WTC11 (cell line): ENCODE results near the gene TEX261.

Experiments
- FOXJ3 ChIP-seq: sonication (generic); formaldehyde crosslinking; IDR thresholded peaks from 2 replicates; pipeline ENCODE4 v1.9.0; 2021; ENCODE audit warnings: missing genetic modification reagents, mild to moderate bottlenecking, borderline replicate concordance
- NFYB ChIP-seq: sonication (generic); formaldehyde crosslinking; conservative IDR thresholded peaks from 2 replicates; pipeline ENCODE4 v1.8.0; 2022; ENCODE audit warnings: low read depth, missing genetic modification reagents
- NR2C2 ChIP-seq: sonication (generic); formaldehyde crosslinking; IDR thresholded peaks from 2 replicates; pipeline ENCODE4 v1.8.0; 2022; ENCODE audit warnings: mild to moderate bottlenecking, missing genetic modification reagents
- ZNF121 ChIP-seq: sonication (generic); formaldehyde crosslinking; IDR thresholded peaks from 2 replicates; pipeline ENCODE4 v1.8.0; 2023; ENCODE audit warnings: missing genetic modification reagents
- TF ChIP-seq, protein P1 (sequence below): sonication (generic); formaldehyde crosslinking; IDR thresholded peaks from 2 replicates; pipeline ENCODE4 v1.8.1; 2023; ENCODE audit warnings: mild to moderate bottlenecking, missing genetic modification reagents, moderate library complexity
- TF ChIP-seq, protein P2 (sequence below): fragments of 200-600 bp; IDR thresholded peaks from 2 replicates; pipeline ENCODE4 v1.8.0; 2022; ENCODE audit warnings: antibody characterized with exemption
- TF ChIP-seq, protein P3 (sequence below): sonication (generic); formaldehyde crosslinking; IDR thresholded peaks from 2 replicates; pipeline ENCODE4 v1.8.0; 2023; ENCODE audit warnings: missing genetic modification reagents

DNA sequence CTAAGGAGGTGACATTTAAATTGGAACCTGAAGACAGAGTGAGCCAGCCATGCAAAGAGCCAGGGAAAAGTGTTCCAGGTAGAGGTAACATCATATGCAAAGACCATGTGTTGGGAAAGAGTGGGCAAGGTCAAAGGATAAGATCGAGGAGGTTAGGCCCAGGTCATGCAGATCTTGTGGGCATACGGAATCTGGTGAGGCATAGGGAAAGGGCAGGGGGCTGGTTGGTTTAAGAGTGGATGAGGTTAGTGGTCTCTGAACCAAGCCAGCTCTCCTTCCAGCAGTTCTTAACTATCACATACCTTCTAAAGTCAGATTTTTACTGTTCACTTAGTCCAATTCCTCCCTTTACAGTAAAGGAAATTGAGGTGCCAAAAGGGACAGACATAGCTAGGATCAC lies 13.3 kb downstream of the TEX261 start:
- TF ChIP-seq NFYB: no peak
- TF ChIP-seq, protein P1, sequence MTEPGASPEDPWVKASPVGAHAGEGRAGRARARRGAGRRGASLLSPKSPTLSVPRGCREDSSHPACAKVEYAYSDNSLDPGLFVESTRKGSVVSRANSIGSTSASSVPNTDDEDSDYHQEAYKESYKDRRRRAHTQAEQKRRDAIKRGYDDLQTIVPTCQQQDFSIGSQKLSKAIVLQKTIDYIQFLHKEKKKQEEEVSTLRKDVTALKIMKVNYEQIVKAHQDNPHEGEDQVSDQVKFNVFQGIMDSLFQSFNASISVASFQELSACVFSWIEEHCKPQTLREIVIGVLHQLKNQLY: no peak
- TF ChIP-seq, protein P2, sequence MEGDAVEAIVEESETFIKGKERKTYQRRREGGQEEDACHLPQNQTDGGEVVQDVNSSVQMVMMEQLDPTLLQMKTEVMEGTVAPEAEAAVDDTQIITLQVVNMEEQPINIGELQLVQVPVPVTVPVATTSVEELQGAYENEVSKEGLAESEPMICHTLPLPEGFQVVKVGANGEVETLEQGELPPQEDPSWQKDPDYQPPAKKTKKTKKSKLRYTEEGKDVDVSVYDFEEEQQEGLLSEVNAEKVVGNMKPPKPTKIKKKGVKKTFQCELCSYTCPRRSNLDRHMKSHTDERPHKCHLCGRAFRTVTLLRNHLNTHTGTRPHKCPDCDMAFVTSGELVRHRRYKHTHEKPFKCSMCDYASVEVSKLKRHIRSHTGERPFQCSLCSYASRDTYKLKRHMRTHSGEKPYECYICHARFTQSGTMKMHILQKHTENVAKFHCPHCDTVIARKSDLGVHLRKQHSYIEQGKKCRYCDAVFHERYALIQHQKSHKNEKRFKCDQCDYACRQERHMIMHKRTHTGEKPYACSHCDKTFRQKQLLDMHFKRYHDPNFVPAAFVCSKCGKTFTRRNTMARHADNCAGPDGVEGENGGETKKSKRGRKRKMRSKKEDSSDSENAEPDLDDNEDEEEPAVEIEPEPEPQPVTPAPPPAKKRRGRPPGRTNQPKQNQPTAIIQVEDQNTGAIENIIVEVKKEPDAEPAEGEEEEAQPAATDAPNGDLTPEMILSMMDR: no peak
- TF ChIP-seq NR2C2 (CRISPR knock-in tag): no peak
- TF ChIP-seq FOXJ3: no peak
- TF ChIP-seq, protein P3, sequence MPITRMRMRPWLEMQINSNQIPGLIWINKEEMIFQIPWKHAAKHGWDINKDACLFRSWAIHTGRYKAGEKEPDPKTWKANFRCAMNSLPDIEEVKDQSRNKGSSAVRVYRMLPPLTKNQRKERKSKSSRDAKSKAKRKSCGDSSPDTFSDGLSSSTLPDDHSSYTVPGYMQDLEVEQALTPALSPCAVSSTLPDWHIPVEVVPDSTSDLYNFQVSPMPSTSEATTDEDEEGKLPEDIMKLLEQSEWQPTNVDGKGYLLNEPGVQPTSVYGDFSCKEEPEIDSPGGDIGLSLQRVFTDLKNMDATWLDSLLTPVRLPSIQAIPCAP: no peak
- no peak for TF ChIP-seq ZNF121
